Lower leg skin (tissue), 4 donors: ENCODE results near the gene DIP2C. TPM values are rescaled to one million over a fixed set of nuclear protein-coding genes. Genes with fewer than 3 reads are reported as not detected.
"Not testable (repeated sequence)": the region's sequence is repeated elsewhere in the genome, so short reads cannot be mapped to it uniquely, and the experiment has no call there.

ENCODE experiments used
- DNase-seq, 2 donors: peaks; one replicate each; pipeline ENCODE4 v3.0.0-alpha.2; 2019; ENCODE audit warnings: low spot score in 2 of 2
- H3K4me3 ChIP-seq: fragments of 200-600 bp; sonication (generic); 2 replicates; pipeline ENCODE4 v1.5.1; 2017; ENCODE audit warnings: mild to moderate bottlenecking, low read depth; ENCODE audit not compliant: poor library complexity, severe bottlenecking
- POLR2A ChIP-seq, 2 donors: fragments of 450-650 bp; IDR thresholded peaks; one replicate each; pipeline ENCODE4 v1.6.1; 2016 to 2017; ENCODE audit warnings: antibody characterized with exemption in 2 of 2, mild to moderate bottlenecking in 1 of 2, moderate library complexity in 1 of 2
- WGBS, 2 donors: methylation state at CpG; one replicate each; pipeline ENCODE4 v1.1.5; 2018; 5-methylcytosine and 5-hydroxymethylcytosine counted together
- intact Hi-C: fragments of 100-400 bp; cut with DNase I; formaldehyde crosslinking; loops from one replicate; pipeline ENCODE4 v1.15.0; 2023; ENCODE audit warnings: low total_unique reads
- total RNA-seq, 4 donors: library from RNA; depleted of rRNA; stranded (reverse); fragments of >200 nt; gene quantifications; one replicate each; pipeline ENCODE4 v1.1.0, GENCODE V29; 2016
- TF ChIP-seq, protein P1 (sequence below), 3 donors: fragments of 450-650 bp; IDR thresholded peaks; one replicate each; pipeline ENCODE4 v1.5.1; 2016; ENCODE audit warnings: antibody characterized with exemption in 3 of 3, mild to moderate bottlenecking in 3 of 3, moderate library complexity in 2 of 3

Gene DIP2C
- total RNA-seq, 4 donors from 2014 or later = 6.2 to 14.7 (median 10.6) TPM

DNA sequence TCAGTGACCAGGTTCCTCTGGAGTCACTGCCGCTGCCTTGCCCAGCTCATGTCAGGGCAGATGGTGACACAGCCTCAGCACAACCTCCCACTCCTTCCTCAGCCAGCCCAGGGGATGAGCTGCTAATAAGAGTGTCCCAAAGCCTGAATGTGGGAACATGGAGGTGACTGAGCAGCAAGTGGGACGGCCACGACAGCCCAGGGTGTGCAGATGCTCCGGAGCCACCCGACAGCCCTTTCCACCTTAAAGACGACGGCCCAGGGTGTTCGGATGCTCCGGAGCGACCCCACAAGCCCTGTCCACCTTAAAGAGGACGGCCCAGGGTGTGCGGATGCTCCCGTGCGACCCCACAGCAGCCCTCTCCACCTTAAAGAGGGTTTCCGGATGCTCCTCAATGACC is 89.2 kb downstream of the DIP2C start:
- TF ChIP-seq, protein P1, sequence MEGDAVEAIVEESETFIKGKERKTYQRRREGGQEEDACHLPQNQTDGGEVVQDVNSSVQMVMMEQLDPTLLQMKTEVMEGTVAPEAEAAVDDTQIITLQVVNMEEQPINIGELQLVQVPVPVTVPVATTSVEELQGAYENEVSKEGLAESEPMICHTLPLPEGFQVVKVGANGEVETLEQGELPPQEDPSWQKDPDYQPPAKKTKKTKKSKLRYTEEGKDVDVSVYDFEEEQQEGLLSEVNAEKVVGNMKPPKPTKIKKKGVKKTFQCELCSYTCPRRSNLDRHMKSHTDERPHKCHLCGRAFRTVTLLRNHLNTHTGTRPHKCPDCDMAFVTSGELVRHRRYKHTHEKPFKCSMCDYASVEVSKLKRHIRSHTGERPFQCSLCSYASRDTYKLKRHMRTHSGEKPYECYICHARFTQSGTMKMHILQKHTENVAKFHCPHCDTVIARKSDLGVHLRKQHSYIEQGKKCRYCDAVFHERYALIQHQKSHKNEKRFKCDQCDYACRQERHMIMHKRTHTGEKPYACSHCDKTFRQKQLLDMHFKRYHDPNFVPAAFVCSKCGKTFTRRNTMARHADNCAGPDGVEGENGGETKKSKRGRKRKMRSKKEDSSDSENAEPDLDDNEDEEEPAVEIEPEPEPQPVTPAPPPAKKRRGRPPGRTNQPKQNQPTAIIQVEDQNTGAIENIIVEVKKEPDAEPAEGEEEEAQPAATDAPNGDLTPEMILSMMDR (IDR thresholded peaks at IDR 0.05) = no peak
- TF ChIP-seq POLR2A (IDR thresholded peaks at IDR 0.05) = no peak
- 79 to 87% methylated on average over 15 of the region's 15 CpGs for WGBS, 2 donors
- no peak overlapping the region for H3K4me3 ChIP-seq
- peak in 1 of 2 donors; percentile 77 for DNase-seq
- intact Hi-C loops = no loop called here

GRCh38 chr10:599767-600166 is 89.7 kb downstream of the DIP2C start:
- TF ChIP-seq, protein P1 (IDR thresholded peaks at IDR 0.05) = no peak
- no peak for TF ChIP-seq POLR2A (IDR thresholded peaks at IDR 0.05)
- DNase-seq = peak in 1 of 2 donors; percentile 71
- intact Hi-C loops = no loop called here
- 93 to 94% methylated on average over 9 of the region's 9 CpGs for WGBS, 2 donors
- H3K4me3 ChIP-seq = no peak overlapping the region

DNA sequence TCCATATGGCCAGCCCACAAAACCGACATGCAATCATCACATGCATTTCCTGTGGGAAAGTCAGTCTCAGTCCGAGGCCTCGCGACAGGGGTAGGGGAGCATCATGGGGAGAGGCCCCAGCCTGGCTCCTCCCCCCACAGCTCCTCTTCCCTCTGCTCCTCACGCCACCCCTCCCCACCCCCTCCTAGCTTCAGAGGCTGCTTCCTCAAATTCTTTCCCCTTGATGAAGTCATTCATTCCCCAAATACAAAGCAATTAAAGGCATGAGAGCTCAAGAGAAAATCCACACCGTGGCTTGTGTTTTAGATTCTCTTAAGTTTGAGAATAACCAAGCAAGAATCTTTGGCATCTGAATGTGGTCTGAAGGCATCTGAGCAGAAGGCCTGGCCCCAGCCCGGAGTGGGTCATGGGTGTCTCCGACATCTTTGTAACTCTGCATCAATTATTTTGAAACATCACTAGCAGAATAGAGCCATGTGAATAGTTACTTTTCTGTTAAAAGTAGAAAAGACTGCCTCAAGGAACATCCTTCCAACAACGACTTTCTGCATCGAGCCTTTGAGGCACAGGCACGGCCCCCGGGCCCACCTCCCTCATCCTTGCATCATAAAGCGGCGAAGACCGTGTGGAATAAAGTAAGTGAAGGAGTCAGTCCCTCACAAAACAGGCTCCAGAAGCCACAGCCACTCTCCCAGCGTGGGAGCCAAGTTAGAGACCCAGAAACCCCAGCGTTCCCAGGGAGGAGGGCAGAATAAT is 90.9 kb downstream of the DIP2C start:
- 64 to 70% methylated on average over 17 of the region's 17 CpGs for WGBS, 2 donors
- TF ChIP-seq, protein P1 (IDR thresholded peaks at IDR 0.05) = no peak
- TF ChIP-seq POLR2A (IDR thresholded peaks at IDR 0.05) = no peak
- intact Hi-C loops = no loop called here
- peak in 1 of 2 donors; percentile 80 for DNase-seq
- no peak overlapping the region for H3K4me3 ChIP-seq

- intact Hi-C loops = no loop called here
- TF ChIP-seq, protein P1 (IDR thresholded peaks at IDR 0.05) = no peak
- no peak for TF ChIP-seq POLR2A (IDR thresholded peaks at IDR 0.05)
- 84 to 94% methylated on average over 17 of the region's 17 CpGs for WGBS, 2 donors
- peak in 1 of 2 donors; percentile 81 for DNase-seq
- H3K4me3 ChIP-seq = no peak overlapping the region
Observed at GRCh38 chr10:597976-598375, 91.5 kb downstream of the DIP2C start.

DNA sequence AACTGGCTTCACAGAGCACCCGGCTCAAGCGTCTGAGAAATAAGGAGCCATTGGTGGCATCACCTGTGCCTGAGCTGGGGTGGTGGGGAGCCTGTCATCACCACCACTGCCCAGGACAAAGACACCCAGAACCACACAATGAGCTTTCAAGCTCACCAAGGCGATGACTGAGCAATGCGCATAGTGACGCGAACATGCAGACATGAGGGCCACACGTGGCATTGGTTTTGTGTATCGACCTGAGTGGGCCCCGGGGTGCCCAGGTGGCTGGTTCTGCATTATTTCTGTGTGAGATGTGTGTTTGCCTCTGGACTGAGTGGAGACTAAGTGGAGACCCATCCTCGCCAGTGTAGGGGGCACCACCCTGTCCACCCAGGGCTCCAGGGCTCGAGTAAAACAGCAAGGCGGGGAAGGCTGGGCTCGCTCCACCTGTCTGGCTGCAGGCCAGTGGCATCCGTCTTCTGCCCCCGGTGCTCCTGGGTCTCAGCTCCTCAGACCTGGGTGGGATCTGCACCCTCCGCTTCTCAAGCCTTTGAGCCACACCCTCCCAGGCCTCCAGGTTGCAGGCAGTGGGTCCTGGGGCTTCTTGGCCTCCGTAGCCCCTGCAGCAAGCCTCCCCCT is 92.6 kb downstream of the DIP2C start:
- no peak overlapping the region for H3K4me3 ChIP-seq
- peak in 1 of 2 donors; percentile 78 for DNase-seq
- WGBS, 2 donors = 95 to 96% methylated on average over 16 to 17 of the region's 17 CpGs
- intact Hi-C loops = no loop called here
- TF ChIP-seq POLR2A (IDR thresholded peaks at IDR 0.05) = no peak
- TF ChIP-seq, protein P1 (IDR thresholded peaks at IDR 0.05) = no peak

DNA sequence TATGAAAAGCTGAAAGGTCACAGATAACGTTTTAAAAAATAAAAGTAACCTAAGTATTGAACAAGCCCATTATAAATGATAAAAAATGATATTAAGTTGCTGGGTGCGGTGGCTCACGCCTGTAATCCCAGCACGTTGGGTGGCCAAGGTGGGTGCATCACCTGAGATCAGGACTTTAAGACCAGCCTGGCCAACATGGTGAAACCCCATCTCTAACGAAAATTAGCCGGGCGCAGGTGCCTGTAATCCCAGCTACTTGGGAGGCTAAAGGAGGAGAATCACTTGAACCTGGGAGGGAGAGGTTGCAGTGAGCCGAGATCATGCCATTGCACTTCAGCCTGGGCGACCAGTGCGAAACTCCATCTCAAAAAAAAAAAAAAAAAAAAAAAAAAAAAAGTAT is 93.3 kb downstream of the DIP2C start:
- intact Hi-C loops, H3K4me3 ChIP-seq: not testable (repeated sequence)
- 95 to 97% methylated on average over 10 of the region's 10 CpGs for WGBS, 2 donors
- DNase-seq = peak in 1 of 2 donors; percentile 64
